GM19455 (cell line): ENCODE results near the gene ABL1.
"Not testable (repeated sequence)": the region's sequence is repeated elsewhere in the genome, so short reads cannot be mapped to it uniquely, and the experiment has no call there.

Experiments used
- ATAC-seq: cut with Tn5 transposase; IDR thresholded peaks from one replicate; pipeline ENCODE4 v1.9.1; 2021; ENCODE audit not compliant: unreplicated experiment

Gene ABL1

GRCh38 chr9:130834371-130835336, at the start of gene ABL1:
TSS of gene ABL1 (plus strand) at chr9:130835254. CDS start at chr9:130835447, 193 bp downstream.
- ATAC-seq, result peak; percentile 63

- ATAC-seq, result no peak
Measured at GRCh38 chr9:130785940-130786508, 49.0 kb upstream of the ABL1 start.

GRCh38 chr9:130786526-130786925, 48.5 kb upstream of the ABL1 start:
- no peak for ATAC-seq

GRCh38 chr9:130789747-130790672, 45.0 kb upstream of the ABL1 start:
- ATAC-seq, result no peak

DNA sequence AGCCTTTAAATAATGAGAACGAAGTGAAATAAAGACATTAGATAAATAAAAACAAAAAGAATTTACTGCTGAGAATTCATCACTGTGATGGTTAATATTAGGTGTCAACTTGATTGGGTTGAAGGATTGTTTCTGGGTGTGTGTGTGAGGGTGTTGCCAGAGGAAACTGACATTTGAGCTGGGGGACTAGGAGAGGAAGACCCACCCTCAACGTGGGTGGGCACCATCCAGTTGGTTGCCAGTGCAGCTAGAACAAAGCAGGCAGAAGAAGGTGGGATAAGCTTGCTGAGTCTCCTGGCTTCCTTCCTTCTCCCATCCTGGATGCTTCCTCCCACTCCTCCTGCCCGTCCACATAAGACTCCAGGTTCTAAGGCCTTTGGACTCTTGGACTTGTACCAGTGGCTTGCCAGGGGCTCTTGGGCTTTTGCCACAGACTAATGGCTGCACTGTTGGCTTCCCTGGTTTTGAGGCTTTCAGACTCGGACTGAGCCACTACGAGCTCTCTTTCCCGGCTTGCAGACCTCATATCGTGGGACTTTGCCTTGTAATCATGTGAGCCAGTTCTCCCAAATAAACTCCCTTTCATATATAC, 43.7 kb upstream of the ABL1 start:
- ATAC-seq, result no peak

- no peak for ATAC-seq
Measured at GRCh38 chr9:130793589-130793988, 41.5 kb upstream of the ABL1 start.

DNA sequence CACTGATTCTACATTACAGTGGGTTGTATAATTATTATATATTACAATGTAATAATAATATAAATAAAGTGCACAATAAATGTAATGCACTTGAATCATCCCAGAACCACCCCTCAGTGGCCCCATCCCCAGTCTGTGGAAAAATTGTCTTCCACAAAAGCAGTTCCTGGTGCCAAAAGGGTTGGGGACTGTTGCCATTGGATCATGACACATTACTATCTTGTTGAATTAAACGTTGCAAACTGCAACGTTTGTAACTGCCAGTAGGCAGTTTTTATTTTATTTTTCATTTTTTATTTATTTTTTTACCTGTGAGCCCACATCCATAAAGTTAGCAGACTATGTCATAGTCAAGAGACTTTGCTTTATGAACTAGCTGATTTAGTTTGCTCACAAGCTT, 41.0 kb upstream of the ABL1 start:
- ATAC-seq, result not testable (repeated sequence)

GRCh38 chr9:130794423-130794822, 40.6 kb upstream of the ABL1 start:
- ATAC-seq, result not testable (repeated sequence)

DNA sequence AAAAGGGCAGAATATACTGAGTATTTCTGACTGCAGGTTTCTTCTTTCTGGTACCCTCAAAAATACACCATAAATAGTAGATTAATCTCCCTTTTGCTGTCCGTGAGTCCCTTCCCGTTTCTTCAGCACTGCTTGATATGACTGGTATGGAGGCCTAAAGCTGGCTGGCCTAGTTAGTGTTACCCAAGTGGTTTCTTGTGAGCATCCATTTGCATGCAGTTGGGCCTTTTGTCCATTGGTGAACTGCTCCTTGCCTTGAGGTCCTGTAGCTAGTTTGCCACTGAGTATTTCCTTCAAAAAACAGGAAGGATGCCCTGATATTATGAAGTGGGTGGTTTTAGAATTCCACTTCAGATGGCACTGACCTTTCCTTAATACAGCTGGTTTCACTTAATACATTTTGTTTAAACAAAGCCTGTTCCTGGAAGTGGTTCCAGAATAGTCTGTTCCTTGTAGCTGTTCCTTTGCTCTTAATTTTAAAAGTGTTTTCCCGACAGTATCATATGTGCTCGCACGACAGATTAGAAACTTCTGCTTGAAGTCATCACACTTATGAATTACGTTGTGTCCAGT, 40.0 kb upstream of the ABL1 start:
- ATAC-seq, result no peak

- not testable (repeated sequence) for ATAC-seq
Measured at GRCh38 chr9:130803116-130803515, 31.9 kb upstream of the ABL1 start.

- no peak for ATAC-seq
Measured at GRCh38 chr9:130805510-130806326, 29.3 kb upstream of the ABL1 start.

- ATAC-seq, result no peak
Measured at GRCh38 chr9:130806327-130806716, 28.7 kb upstream of the ABL1 start.

DNA sequence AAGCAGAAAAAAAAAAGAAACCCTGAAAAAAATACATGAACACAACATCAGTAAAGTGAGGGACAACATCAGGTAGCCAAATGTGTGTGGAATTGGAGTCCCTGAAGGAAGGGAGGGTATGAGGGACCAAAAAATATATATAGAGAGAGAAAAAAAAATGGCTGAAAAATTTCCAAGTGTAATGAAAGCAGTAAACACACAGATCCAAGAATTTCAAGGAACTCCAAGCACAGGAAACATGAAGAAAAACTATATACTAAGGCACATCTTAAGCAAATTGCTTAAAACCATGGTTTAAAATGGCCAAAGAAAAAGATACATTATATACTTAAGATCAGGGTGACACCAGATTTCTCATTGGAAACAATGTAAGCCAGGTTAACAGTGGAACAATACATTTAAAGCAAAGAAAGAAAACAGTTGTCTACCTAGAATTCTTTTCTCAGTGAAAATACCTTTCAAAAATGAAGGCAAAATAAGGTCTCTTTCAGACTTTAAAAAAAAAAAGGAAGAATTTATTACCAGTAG, 24.4 kb upstream of the ABL1 start:
- ATAC-seq, result no peak

DNA sequence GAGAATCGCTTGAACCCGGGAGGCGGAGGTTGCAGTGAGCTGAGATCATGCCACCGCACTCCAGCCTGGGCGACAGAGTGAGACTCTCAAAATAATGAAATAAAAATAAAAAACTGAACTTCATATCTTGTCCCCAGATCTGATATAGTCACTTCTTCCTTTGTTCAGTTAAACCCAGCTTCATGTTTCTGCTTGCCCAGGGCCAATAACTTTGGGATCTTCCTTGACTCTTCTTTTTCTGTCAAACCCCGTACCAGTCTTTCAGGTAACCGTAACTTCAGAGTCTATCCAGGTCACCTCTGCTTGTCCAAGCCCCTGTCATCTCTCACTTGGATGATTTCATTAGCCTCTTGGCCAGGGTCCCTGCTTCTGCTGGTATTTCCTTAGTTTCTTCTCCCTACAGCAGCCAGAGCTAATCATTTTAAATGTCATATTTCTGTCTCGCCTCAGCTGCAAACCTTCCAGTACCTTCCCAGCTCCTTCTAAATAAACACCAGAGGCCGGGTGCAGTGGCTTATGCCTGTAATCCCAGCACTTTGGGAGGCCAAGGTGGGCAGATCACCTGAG, 19.7 kb upstream of the ABL1 start:
- ATAC-seq, result no peak

- ATAC-seq, result no peak
Measured at GRCh38 chr9:130817914-130818313, 17.1 kb upstream of the ABL1 start.

DNA sequence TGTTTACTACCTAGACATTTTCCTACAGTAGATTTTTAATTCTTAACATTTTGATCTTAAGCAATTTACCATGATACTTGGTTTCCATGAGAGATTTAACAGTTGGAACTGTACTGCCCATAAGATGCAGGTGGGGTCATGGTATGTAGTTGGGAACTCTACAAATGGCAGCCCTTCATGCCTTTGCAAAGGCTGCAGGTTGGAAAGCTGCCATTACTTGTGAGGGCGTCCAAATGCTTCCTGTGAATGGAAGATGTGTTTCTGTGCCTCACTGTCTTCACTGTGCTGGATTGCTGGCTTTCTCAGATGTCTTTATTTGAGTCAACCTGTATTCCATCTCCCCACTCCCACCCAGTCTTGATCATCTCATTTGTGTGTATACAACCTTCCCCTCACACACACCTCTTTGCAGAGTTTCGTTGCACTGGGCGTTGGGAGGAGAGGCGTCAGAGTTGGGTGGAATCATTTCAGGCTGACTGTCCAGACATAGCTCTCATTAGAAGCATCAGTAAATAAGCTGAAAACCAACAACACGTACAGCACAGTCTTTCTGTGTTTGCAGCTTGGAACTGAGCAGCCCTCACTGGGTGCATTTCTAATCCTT, 14.8 kb upstream of the ABL1 start:
- no peak for ATAC-seq

DNA sequence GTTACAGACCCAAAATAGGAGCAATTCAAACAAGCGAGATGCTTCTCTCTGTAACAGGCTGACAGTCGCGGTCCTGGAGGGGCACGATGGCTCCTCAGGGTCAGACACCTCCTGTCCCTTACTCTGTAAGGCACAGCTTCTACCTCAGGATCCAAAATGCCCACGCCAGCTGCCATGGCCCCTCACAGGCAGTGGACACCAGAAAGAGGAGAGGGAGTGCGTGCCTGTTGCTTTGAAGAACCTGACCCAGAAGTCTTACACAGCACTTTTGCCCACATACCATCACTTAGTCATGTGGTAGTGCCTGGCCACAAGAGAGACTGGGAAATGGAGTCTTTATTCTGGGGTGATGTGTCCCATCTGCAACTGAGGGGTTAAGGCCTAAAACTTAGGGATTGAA, 11.6 kb upstream of the ABL1 start:
- no peak for ATAC-seq

DNA sequence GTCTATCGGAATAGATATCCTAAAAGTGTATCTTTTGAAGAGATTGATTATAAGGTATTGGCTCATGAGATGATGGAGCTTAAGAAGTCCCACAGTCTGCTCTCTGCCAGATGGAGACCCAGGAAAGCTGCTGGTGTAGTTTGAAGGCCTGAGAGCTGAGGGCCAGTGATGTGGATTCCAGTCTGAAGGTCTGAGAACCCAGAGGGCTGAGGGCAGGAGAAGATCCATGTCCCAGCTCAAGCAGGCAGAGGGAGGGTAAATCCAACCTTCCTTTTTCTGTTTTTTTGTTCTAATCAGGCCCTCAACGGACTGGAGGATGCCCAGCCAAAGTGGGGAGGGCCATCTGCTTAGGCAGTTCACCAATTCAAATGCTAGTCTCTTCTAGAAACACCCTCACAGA, 11.0 kb upstream of the ABL1 start:
- no peak for ATAC-seq
